Tibial nerve (tissue), 4 donors: ENCODE data around the gene AFAP1L2. TPM values are rescaled to one million over a fixed set of nuclear protein-coding genes. Genes with fewer than 3 reads are reported as not detected.
A peak's percentile ranks its signal among the peaks of the same experiment; 100 is the strongest.

Source experiments
- DNase-seq, 2 donors: peaks; one replicate each; pipeline ENCODE4 v3.0.0-alpha.2; 2019; ENCODE audit warnings: low spot score in 2 of 2
- H3K27ac ChIP-seq, 4 donors: fragments of 200-600 bp; sonication (generic) in 3 of 4; one replicate each; pipeline ENCODE4 v1.5.1; 2017 to 2019; ENCODE audit warnings: mild to moderate bottlenecking in 1 of 4
- H3K27me3 ChIP-seq, 2 donors: fragments of 200-600 bp; sonication (generic) in 1 of 2; one replicate each; pipeline versions ENCODE4 v1.5.1 to v1.6.0; 2017 to 2019
- H3K36me3 ChIP-seq, 3 donors: fragments of 200-600 bp; sonication (generic); one replicate each; pipeline ENCODE4 v1.5.1; 2018 to 2019
- H3K4me1 ChIP-seq, 4 donors: fragments of 200-600 bp; sonication (generic) in 3 of 4; one replicate each; pipeline ENCODE4 v1.5.1; 2017 to 2019
- H3K4me3 ChIP-seq, 4 donors: fragments of 200-600 bp; sonication (generic) in 3 of 4; one replicate each; pipeline ENCODE4 v1.5.1; 2017 to 2019; ENCODE audit warnings: mild to moderate bottlenecking in 1 of 4, moderate library complexity in 1 of 4
- H3K9me3 ChIP-seq, 4 donors: fragments of 200-600 bp; sonication (generic) in 3 of 4; one replicate each; pipeline ENCODE4 v1.5.1; 2017 to 2019
- CTCF ChIP-seq, 5 experiments: fragments of 200-600 bp in 3 of 5; fragments of 450-650 bp in 2 of 5; sonication (generic) in 3 of 5; IDR thresholded peaks; one replicate each; pipeline ENCODE4 v1.5.1; 2016 to 2019; ENCODE audit warnings: antibody characterized with exemption in 5 of 5, mild to moderate bottlenecking in 3 of 5, moderate library complexity in 2 of 5
- EP300 ChIP-seq, 2 donors: sonication (generic); formaldehyde crosslinking; IDR thresholded peaks; one replicate each; pipeline ENCODE4 v1.6.1; 2017; ENCODE audit warnings: antibody characterized with exemption in 2 of 2, mild to moderate bottlenecking in 1 of 2
- POLR2A ChIP-seq, 2 donors: fragments of 450-650 bp; IDR thresholded peaks; one replicate each; pipeline ENCODE4 v1.6.1; 2017; ENCODE audit warnings: antibody characterized with exemption in 2 of 2, mild to moderate bottlenecking in 2 of 2, moderate library complexity in 2 of 2
- WGBS, 2 donors: methylation state at CpG; one replicate each; pipeline ENCODE4 v1.1.5; 2018; 5-methylcytosine and 5-hydroxymethylcytosine counted together
- total RNA-seq, 4 donors: library from RNA; depleted of rRNA; stranded (reverse); fragments of >200 nt; gene quantifications; one replicate each; pipeline ENCODE4 v1.1.0, GENCODE V29; 2016

The AFAP1L2 gene
- total RNA-seq, 4 donors from 2014 or later, result 96.3 to 176 (median 127) TPM

GRCh38 chr10:114384181-114384580, 20.1 kb downstream of the AFAP1L2 start:
- Histone ChIP-seq H3K27me3 (no peaks in the 10 kb centered on the region), H3K4me3 (no peak overlapping the region), H3K4me1 (peaks cover 0 to 80% (median 21%) of the 10 kb centered on the region in 4 donors), H3K9me3 (peaks cover 0 to 2% (median 0%) of the 10 kb centered on the region in 4 donors), H3K36me3 (no peaks in the 10 kb centered on the region), H3K27ac (peak overlapping the region; percentile 8 to 96 (median 47))
- 38 to 50% methylated on average over 9 of the region's 9 CpGs for WGBS, 2 donors
- no peak for DNase-seq
- TF ChIP-seq POLR2A (IDR thresholded peaks at IDR 0.05) (no peak), EP300 (IDR thresholded peaks at IDR 0.05) (peak in 1 of 2 donors; percentile 18)

DNA sequence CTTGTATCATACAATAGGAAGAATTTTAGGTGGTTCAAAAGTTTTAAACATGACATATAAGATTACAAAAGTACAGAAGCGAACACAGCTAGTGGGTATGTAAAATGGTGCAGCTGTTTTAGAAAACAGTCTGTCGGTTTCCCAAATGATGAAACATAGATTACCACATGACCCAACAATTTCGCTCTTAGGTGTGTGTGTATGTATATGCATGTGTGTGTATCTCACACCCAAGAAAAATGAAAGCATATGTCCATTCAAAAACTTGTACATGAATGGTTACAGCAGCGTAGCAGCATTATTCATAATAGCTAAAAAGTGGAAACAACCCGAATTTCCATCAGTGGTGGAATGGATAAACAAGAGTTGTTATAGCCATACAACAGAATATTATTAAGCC, 23.5 kb downstream of the AFAP1L2 start:
- Histone ChIP-seq H3K27ac (peak overlapping the region in 1 of 4 donors; percentile 61), H3K36me3 (peaks cover 0 to 7% (median 0%) of the 10 kb centered on the region in 3 donors), H3K9me3 (peaks cover 0 to 2% (median 0%) of the 10 kb centered on the region in 4 donors), H3K4me3 (no peak overlapping the region), H3K27me3 (no peaks in the 10 kb centered on the region), H3K4me1 (peaks cover 0 to 79% (median 8%) of the 10 kb centered on the region in 4 donors)
- WGBS, 2 donors, result 92 to 94% methylated on average over 5 of the region's 5 CpGs
- TF ChIP-seq CTCF (IDR thresholded peaks at IDR 0.05) (no peak), POLR2A (IDR thresholded peaks at IDR 0.05) (no peak), EP300 (IDR thresholded peaks at IDR 0.05) (no peak)
- no peak for DNase-seq

DNA sequence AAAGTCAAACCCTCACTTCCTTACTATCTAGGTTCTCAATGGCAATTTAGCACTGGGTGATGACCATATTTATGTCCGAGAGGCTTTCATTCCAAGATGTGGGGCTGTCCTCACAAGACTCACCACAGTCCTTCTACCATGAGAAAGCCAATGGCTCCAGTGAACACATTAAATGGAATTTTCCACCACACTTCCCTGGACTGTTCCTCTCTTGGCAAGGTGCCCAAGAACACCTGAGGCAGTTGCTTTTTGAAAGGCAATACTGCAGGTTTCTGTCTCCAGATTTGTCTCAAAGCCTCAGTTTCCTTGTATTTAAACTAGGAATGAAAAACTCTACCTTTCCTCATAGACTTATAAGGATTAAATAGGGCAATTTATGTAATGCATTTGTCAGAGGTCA, 24.2 kb downstream of the AFAP1L2 start:
- H3K27ac ChIP-seq, result peak overlapping the region in 2 of 4 donors; percentile 61 to 74
- WGBS, 2 donors, result 29 to 62% methylated on average over 1 of the region's 1 CpG

DNA sequence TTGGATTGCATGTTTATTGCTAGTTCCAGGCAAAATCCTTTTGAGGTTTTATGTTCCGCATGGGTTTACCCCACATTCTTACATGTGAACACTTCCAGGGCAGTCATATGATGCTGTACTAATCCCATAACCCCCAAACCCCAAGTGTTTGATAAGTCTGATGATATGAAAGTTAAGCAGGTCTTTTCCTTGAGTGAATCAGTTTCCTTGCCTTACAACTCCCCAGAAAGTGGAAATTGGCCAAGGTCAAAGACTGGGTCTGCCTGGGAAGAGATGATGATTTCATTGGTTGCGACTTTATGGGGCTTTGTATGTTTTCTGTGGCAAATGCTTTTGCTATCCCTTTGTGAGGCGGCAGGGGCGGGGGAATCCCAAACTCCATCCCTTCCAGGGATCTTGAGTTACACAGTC, 24.7 kb downstream of the AFAP1L2 start:
- peaks cover 0 to 7% (median 0%) of the 10 kb centered on the region in 3 donors for H3K36me3 ChIP-seq
- H3K4me3 ChIP-seq, result no peak overlapping the region
- TF ChIP-seq EP300 (IDR thresholded peaks at IDR 0.05) (no peak), CTCF (IDR thresholded peaks at IDR 0.05) (no peak), POLR2A (IDR thresholded peaks at IDR 0.05) (no peak)
- peaks cover 0 to 79% (median 17%) of the 10 kb centered on the region in 4 donors for H3K4me1 ChIP-seq
- H3K27me3 ChIP-seq, result no peaks in the 10 kb centered on the region
- WGBS, 2 donors, result 18 to 22% methylated on average over 4 of the region's 4 CpGs
- peaks cover 0 to 2% (median 0%) of the 10 kb centered on the region in 4 donors for H3K9me3 ChIP-seq
- peak overlapping the region in 2 of 4 donors; percentile 61 to 74 for H3K27ac ChIP-seq
- DNase-seq, result no peak

More for the DNA sequence above, 24.2 kb downstream of the AFAP1L2 start:
- no peak for TF ChIP-seq EP300 (IDR thresholded peaks at IDR 0.05)
- no peak for TF ChIP-seq POLR2A (IDR thresholded peaks at IDR 0.05)
- TF ChIP-seq CTCF (IDR thresholded peaks at IDR 0.05), result no peak
- H3K36me3 ChIP-seq, result peaks cover 0 to 7% (median 0%) of the 10 kb centered on the region in 3 donors
- no peaks in the 10 kb centered on the region for H3K27me3 ChIP-seq
- no peak overlapping the region for H3K4me3 ChIP-seq
- peaks cover 0 to 2% (median 0%) of the 10 kb centered on the region in 4 donors for H3K9me3 ChIP-seq
- no peak for DNase-seq
- peaks cover 0 to 79% (median 13%) of the 10 kb centered on the region in 4 donors for H3K4me1 ChIP-seq

GRCh38 chr10:114376523-114376922, 27.8 kb downstream of the AFAP1L2 start:
- Histone ChIP-seq H3K27ac (peak overlapping the region in 2 of 4 donors; percentile 32 to 40), H3K4me3 (no peak overlapping the region), H3K27me3 (no peaks in the 10 kb centered on the region), H3K9me3 (peaks cover 0 to 2% (median 0%) of the 10 kb centered on the region in 4 donors), H3K4me1 (peaks cover 0 to 94% (median 36%) of the 10 kb centered on the region in 4 donors), H3K36me3 (peaks cover 0 to 7% (median 0%) of the 10 kb centered on the region in 3 donors)
- TF ChIP-seq CTCF (IDR thresholded peaks at IDR 0.05) (no peak), POLR2A (IDR thresholded peaks at IDR 0.05) (no peak), EP300 (IDR thresholded peaks at IDR 0.05) (no peak)
- DNase-seq, result no peak
- 39 to 53% methylated on average over 2 of the region's 2 CpGs for WGBS, 2 donors
